Measurements from ENCODE around the gene GAS7.

The GAS7 gene

GRCh38 chr17:10050597-10051101, 147.8 kb downstream of the GAS7 start:
- DNase-seq (ENCODE audit: low spot score) = no peak

GRCh38 chr17:10048629-10049350, 149.6 kb downstream of the GAS7 start:
- no peak for DNase-seq (ENCODE audit: low spot score)

GRCh38 chr17:10046786-10047785, 151.3 kb downstream of the GAS7 start:
- no peak for DNase-seq (ENCODE audit: low spot score)

GRCh38 chr17:10045871-10046658, 152.3 kb downstream of the GAS7 start:
- DNase-seq (ENCODE audit: low spot score) = no peak

GRCh38 chr17:10042589-10043244, 155.7 kb downstream of the GAS7 start:
- no peak for DNase-seq (ENCODE audit: low spot score)

GRCh38 chr17:10041916-10042588, 156.4 kb downstream of the GAS7 start:
- no peak for DNase-seq (ENCODE audit: low spot score)

- DNase-seq (ENCODE audit: low spot score) = no peak
Measured at GRCh38 chr17:10041287-10041612, 157.2 kb downstream of the GAS7 start.

GRCh38 chr17:10036511-10037061, 161.8 kb downstream of the GAS7 start:
- no peak for DNase-seq (ENCODE audit: low spot score)

- DNase-seq (ENCODE audit: low spot score) = no peak
Measured at GRCh38 chr17:10035885-10036284, 162.5 kb downstream of the GAS7 start.

- DNase-seq (ENCODE audit: low spot score) = no peak
Measured at GRCh38 chr17:10034719-10035475, 163.5 kb downstream of the GAS7 start.

GRCh38 chr17:10033959-10034358, 164.4 kb downstream of the GAS7 start:
- DNase-seq (ENCODE audit: low spot score) = no peak

- no peak for DNase-seq (ENCODE audit: low spot score)
Measured at GRCh38 chr17:10033449-10033848, 165.0 kb downstream of the GAS7 start.

- DNase-seq (ENCODE audit: low spot score) = no peak
Measured at GRCh38 chr17:10032118-10032852, 166.1 kb downstream of the GAS7 start.

GRCh38 chr17:10031606-10032005, 166.8 kb downstream of the GAS7 start:
- DNase-seq (ENCODE audit: low spot score) = no peak

GRCh38 chr17:10031127-10031526, 167.3 kb downstream of the GAS7 start:
- DNase-seq (ENCODE audit: low spot score) = no peak

GRCh38 chr17:10029129-10029528, 169.3 kb downstream of the GAS7 start:
- no peak for DNase-seq (ENCODE audit: low spot score)

- DNase-seq (ENCODE audit: low spot score) = no peak
Measured at GRCh38 chr17:10025976-10026901, 172.2 kb downstream of the GAS7 start.

- DNase-seq (ENCODE audit: low spot score) = no peak
Measured at GRCh38 chr17:10025224-10025623, 173.2 kb downstream of the GAS7 start.

All from hematopoietic multipotent progenitor cell treated with erythropoietin and hydrocortisone succinate and interleukin-3 and kit ligand, for 15 days (in vitro differentiated cells).